ENCODE data around the gene CCNI.

DNA sequence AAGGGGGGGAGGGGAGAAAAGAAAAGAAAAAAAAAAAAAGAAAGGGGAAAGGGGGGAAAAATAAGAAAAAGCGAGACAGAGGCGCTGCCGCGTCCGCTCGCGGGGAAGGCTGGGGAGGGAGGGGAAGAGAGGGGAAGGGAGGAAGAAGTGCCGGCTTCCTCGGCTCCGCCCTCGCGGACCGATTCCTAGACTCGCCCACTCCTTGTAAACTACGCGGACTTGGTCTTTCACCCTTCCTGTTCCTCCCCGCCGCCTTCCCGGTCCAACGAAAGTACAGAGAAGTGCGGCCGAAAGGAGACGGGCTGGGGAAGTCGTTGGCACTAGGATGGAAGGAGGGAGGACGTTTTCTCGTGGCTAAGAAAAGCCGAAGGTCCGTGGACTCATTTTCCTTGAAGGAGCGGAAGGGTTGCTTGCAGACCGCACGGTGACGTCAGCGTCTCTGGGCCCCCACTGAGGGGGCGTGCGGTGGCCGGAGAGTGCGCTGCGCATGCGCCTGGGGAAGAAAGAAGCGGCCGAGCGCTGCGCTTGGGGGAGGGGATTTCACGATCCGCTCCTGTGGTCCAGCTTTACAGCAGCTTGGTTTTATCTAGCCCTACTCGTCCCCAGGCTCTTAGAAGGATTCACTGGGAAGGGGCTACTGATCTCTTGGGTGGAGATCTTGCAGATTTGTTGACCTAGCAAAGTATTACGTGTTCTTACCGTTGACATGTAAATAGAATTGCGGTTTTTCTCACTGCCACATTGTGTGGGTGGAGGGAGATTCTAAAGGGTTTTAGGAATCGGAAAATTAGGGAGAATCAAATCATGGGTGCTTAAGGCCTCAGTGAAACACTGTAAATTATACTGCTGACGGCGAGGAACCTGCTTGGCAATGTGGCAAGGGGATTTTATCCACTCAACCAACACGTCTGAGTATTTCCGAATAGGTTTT, at the start of gene CCNI:
- TF ChIP-seq, protein P1, sequence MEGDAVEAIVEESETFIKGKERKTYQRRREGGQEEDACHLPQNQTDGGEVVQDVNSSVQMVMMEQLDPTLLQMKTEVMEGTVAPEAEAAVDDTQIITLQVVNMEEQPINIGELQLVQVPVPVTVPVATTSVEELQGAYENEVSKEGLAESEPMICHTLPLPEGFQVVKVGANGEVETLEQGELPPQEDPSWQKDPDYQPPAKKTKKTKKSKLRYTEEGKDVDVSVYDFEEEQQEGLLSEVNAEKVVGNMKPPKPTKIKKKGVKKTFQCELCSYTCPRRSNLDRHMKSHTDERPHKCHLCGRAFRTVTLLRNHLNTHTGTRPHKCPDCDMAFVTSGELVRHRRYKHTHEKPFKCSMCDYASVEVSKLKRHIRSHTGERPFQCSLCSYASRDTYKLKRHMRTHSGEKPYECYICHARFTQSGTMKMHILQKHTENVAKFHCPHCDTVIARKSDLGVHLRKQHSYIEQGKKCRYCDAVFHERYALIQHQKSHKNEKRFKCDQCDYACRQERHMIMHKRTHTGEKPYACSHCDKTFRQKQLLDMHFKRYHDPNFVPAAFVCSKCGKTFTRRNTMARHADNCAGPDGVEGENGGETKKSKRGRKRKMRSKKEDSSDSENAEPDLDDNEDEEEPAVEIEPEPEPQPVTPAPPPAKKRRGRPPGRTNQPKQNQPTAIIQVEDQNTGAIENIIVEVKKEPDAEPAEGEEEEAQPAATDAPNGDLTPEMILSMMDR (IDR thresholded peaks at IDR 0.05): no peak
- peak; percentile 53 to 91 for TF ChIP-seq POLR2A (IDR thresholded peaks at IDR 0.05)
